Endothelial cell (in vitro differentiated cells): ENCODE measurements around the gene KRTAP4-11. TPM values are rescaled to one million over a fixed set of nuclear protein-coding genes. Genes with fewer than 3 reads are reported as not detected.
"Not testable (repeated sequence)": the region's sequence is repeated elsewhere in the genome, so short reads cannot be mapped to it uniquely, and the experiment has no call there.

Source experiments
- DNase-seq: peaks from one replicate; pipeline ENCODE4 v3.0.0; 2021; ENCODE audit warnings: low spot score
- H3K27ac Mint-ChIP-seq: one replicate; pipeline ENCODE4 v1.8.0; 2021; ENCODE audit warnings: mixed read lengths, inconsistent platforms; ENCODE audit not compliant: unreplicated experiment
- H3K27me3 Mint-ChIP-seq: one replicate; pipeline ENCODE4 v1.8.0; 2021; ENCODE audit warnings: mild to moderate bottlenecking, moderate library complexity, mixed read lengths, inconsistent platforms; ENCODE audit not compliant: unreplicated experiment
- H3K36me3 Mint-ChIP-seq: one replicate; pipeline ENCODE4 v1.8.0; 2021; ENCODE audit warnings: mild to moderate bottlenecking, low read depth, mixed read lengths, inconsistent platforms; ENCODE audit not compliant: unreplicated experiment
- H3K4me1 Mint-ChIP-seq: one replicate; pipeline ENCODE4 v1.8.0; 2021; ENCODE audit warnings: mild to moderate bottlenecking, mixed read lengths, inconsistent platforms; ENCODE audit not compliant: unreplicated experiment
- H3K4me3 Mint-ChIP-seq: one replicate; pipeline ENCODE4 v1.8.0; 2021; ENCODE audit warnings: mild to moderate bottlenecking, mixed read lengths, inconsistent platforms; ENCODE audit not compliant: unreplicated experiment
- H3K9me3 Mint-ChIP-seq: one replicate; pipeline ENCODE4 v1.8.0; 2021; ENCODE audit warnings: mixed read lengths, inconsistent platforms; ENCODE audit not compliant: unreplicated experiment
- total RNA-seq: library from RNA; stranded (reverse); fragmentation: NEBNext Ultra II Directional; extraction: Animal tissue kit (Norgen Biotek cat#: 25700); gene quantifications from one replicate; pipeline ENCODE4 v1.2.1, GENCODE V29; 2021; ENCODE audit not compliant: unreplicated experiment
- TF ChIP-seq, protein P1 (sequence below): fragments of 200-600 bp; sonication (generic); IDR thresholded peaks from one replicate; pipeline ENCODE4 v1.5.0; 2021; ENCODE audit warnings: antibody characterized with exemption; ENCODE audit not compliant: unreplicated experiment

Gene KRTAP4-11
- total RNA-seq, 1 donor from 2014 or later: not detected

DNA sequence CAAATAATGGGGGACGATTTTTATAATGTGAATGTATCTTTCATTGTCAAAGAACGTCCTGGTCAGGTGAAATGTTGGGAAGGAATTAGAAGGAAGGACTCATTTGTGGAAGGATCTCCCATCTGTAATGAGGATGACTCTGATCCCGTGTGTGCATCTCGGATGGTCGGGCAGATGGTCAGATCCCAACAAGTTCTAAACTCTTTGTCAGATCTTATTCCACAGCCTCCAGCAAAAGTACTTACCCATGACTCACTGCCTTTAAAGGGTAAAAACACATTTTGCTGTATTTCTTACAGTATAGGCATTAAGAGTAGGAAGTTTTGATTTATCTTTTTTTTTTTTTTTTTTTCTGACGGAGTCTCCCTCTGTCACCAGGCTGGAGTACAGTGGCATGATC lies 19.7 kb downstream of the KRTAP4-11 start:
- no peak for DNase-seq
- H3K27me3 Mint-ChIP-seq: no peaks in the 10 kb centered on the region
- TF ChIP-seq, protein P1, sequence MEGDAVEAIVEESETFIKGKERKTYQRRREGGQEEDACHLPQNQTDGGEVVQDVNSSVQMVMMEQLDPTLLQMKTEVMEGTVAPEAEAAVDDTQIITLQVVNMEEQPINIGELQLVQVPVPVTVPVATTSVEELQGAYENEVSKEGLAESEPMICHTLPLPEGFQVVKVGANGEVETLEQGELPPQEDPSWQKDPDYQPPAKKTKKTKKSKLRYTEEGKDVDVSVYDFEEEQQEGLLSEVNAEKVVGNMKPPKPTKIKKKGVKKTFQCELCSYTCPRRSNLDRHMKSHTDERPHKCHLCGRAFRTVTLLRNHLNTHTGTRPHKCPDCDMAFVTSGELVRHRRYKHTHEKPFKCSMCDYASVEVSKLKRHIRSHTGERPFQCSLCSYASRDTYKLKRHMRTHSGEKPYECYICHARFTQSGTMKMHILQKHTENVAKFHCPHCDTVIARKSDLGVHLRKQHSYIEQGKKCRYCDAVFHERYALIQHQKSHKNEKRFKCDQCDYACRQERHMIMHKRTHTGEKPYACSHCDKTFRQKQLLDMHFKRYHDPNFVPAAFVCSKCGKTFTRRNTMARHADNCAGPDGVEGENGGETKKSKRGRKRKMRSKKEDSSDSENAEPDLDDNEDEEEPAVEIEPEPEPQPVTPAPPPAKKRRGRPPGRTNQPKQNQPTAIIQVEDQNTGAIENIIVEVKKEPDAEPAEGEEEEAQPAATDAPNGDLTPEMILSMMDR: no peak
- H3K36me3 Mint-ChIP-seq: no peaks in the 10 kb centered on the region
- no peaks in the 10 kb centered on the region for H3K9me3 Mint-ChIP-seq
- no peaks in the 10 kb centered on the region for H3K4me1 Mint-ChIP-seq
- no peak overlapping the region for H3K27ac Mint-ChIP-seq
- no peak overlapping the region for H3K4me3 Mint-ChIP-seq

DNA sequence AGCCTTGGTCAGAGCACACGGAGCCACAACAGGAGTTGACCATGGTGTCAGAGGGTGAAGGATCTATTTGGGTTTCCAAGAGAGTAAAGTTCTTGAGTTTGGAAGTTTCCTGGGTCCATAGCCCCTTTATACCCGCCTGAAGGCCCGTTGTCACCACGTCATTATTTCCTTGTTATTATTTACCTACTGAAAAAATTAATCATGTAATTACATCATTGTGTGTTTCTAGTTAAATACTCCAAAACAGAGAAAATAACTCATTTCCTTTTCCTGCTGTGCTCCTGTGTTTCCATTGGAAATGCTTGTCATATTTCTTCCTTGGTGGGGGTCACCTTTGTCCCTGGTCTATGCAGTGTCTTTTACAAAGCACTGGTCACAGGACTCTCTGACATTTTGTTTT lies 20.1 kb downstream of the KRTAP4-11 start, which contains the start of gene KRTAP4-8:
KRTAP4-8 (minus strand) TSS at position 101 of the 400 bp plus-strand sequence; CDS start at position 43, 58 bp downstream.
- Mint-ChIP-seq H3K4me1 (no peaks in the 10 kb centered on the region), H3K27ac (no peak within 1 kb of the TSS), H3K36me3 (no peaks in the 10 kb centered on the region), H3K9me3 (no peaks in the 10 kb centered on the region), H3K27me3 (no peaks in the 10 kb centered on the region), H3K4me3 (no peak within 1 kb of the TSS)
- TF ChIP-seq, protein P1: no peak
- DNase-seq: no peak

GRCh38 chr17:41096055-41096454 lies 22.1 kb downstream of the KRTAP4-11 start:
- Mint-ChIP-seq H3K4me1 (no peaks in the 10 kb centered on the region), H3K27me3 (no peaks in the 10 kb centered on the region), H3K9me3 (no peaks in the 10 kb centered on the region), H3K27ac (no peak overlapping the region), H3K4me3 (no peak overlapping the region), H3K36me3 (no peaks in the 10 kb centered on the region)
- TF ChIP-seq, protein P1: no peak
- DNase-seq: no peak

DNA sequence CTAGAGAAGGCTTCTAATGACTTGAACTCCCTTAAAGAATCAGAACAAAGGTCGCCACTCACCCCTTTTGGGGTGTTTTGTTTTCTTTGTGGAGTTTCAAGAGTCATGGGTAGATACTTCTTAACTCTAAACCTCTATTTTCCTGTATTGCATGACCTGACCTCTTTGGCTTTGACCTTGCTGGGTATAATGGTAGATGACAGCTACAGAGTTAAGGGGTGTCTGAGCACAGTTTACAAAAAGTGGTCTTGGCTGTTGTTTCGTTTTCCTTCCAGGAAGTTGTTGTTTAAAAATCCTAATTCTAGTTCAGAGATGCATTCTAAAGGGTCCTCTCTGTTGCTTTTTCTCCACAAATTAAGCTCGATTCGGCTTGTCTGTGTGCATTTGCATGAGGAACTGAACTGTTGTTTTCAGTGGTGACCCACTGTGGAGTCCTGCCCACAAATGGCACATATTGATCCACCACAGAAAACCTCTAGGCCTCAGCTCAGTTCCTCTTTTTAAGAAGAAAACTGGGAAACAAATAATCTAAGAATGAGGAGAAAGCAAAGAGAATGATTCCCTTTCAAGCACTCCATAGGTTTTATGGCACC lies 29.3 kb downstream of the KRTAP4-11 start:
- DNase-seq, H3K4me1 Mint-ChIP-seq, H3K27ac Mint-ChIP-seq, H3K9me3 Mint-ChIP-seq, H3K36me3 Mint-ChIP-seq, H3K27me3 Mint-ChIP-seq, H3K4me3 Mint-ChIP-seq: not testable (repeated sequence)

GRCh38 chr17:41084100-41084856 lies 33.9 kb downstream of the KRTAP4-11 start, which contains the start of gene KRTAP4-7:
TSS of gene KRTAP4-7 (plus strand) at chr17:41084150. CDS start at chr17:41084207, 57 bp downstream.
- H3K4me1 Mint-ChIP-seq, H3K27me3 Mint-ChIP-seq, H3K4me3 Mint-ChIP-seq, DNase-seq, H3K27ac Mint-ChIP-seq, H3K36me3 Mint-ChIP-seq, H3K9me3 Mint-ChIP-seq: not testable (repeated sequence)

- H3K4me1 Mint-ChIP-seq, H3K4me3 Mint-ChIP-seq, H3K27ac Mint-ChIP-seq, H3K9me3 Mint-ChIP-seq, H3K36me3 Mint-ChIP-seq, H3K27me3 Mint-ChIP-seq, DNase-seq: not testable (repeated sequence)
These were observed 34.7 kb downstream of the KRTAP4-11 start for GRCh38 chr17:41083427-41083826.
